ENCODE data around the gene PRPF31.
A peak's percentile ranks its signal among the peaks of the same experiment; 100 is the strongest.

Gene PRPF31

DNA sequence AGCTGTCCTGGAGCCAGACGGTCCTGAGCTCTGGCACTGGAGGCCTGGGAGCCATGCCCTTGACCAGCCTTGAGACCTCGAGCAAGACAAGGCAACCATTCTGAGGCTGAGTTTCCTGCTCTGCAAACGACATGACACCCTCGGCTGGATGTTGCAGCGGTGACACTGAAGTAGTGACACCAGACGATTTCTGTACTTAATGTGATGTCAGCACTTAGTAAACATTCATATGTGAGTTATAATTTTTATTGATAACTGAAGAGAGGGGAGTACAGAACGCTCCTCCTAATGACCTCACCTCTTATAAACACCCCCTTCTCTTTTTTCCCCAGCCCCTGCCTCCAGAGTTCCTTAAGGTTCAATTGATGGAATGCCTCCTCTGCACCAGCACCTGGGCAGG, 7.1 kb upstream of the PRPF31 start:
- no peak for DNase-seq (ENCODE audit: low read depth)

DNA sequence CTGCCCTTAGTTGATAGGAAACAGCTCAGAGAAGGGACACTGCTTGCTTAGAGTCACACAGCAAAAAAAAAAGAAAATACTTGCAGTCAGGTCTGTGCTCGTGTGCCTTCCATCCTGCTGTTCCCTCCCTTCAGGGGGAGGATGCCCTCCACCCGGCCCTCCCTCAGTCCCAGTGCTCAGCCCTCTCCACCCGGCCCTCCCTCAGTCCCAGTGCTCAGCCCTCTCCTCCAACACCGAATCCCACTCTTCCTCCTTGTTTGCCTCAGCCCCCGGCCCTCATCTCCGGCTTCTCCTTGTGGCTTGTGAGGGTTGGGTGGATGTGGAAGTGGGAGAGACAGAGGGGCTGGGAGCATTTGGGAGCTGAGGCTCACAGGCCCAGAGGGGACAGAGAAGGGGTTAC, 5.9 kb upstream of the PRPF31 start:
- DNase-seq (ENCODE audit: low read depth): no peak

DNA sequence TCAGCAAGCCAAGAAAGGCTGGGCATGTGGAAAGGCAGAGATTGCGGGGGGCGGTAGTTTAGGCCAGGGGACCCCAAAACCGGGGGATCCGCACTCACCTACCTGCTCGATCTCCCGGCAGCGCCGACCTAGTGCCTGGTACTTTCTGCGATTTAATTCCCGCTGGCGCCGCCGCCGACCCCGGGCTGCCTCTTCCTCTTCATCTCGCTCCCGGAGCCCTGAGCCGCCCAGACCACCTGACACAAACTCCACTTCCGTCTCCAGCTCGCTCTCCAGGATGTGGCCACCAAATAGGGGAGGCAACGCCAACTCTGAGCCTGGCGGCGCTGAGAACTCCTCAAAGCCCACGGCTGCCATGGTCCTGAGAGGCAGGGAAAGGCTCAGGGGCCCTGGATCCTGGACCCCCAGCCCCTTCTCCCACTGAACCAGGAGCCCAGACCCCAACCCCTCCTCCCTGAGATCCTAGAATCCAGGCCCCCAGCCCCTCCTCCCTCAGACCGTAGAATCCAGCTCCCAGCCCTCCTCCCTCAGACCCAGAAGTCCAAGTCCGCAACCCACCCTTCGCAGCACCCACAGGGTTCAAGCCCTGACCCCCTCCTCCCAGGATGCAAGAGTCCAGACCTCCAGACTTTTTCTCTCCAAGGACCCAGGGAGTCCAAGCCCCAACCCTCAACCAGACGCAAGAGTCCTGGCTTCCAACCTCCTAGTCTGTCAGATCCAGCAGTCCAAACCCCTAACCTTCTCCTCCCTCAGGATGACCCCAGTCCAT, 1.0 kb upstream of the PRPF31 start:
- DNase-seq (ENCODE audit: low read depth): no peak

DNA sequence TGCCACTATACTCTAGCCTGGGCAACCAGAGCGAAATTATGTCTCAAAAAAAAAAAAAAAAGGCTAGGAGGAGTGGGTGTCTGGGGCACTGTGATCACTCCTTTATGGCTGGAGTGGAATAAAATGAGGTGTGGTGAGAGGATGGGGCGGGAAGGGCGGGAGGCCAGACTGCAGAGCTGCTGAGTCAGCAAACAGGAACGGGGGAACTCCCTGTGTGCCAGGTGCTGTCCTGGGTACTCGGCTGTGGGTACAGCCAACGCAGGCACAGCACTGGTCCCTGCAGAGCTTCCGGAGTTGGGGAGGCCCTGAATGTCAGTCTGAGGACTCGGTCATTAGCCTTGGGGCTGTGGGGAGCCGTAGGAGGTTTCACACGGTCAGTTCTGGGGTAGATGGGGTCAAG, 5.7 kb downstream of the PRPF31 start:
- DNase-seq (ENCODE audit: low read depth): no peak

DNA sequence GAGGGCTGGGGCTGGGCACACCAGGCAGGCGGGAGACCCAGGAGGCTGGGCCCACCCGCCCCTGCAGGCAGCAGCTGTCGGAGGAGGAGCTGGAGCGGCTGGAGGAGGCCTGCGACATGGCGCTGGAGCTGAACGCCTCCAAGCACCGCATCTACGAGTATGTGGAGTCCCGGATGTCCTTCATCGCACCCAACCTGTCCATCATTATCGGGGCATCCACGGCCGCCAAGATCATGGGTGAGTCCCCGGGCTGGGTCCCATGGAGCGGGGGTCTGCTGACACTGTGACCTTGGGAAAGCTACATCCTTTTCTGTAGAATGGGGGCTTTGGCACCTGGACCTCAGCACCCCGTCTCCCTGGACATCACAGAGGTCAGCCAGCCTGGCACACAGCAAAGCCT, 8.1 kb downstream of the PRPF31 start:
- DNase-seq (ENCODE audit: low read depth): no peak

DNA sequence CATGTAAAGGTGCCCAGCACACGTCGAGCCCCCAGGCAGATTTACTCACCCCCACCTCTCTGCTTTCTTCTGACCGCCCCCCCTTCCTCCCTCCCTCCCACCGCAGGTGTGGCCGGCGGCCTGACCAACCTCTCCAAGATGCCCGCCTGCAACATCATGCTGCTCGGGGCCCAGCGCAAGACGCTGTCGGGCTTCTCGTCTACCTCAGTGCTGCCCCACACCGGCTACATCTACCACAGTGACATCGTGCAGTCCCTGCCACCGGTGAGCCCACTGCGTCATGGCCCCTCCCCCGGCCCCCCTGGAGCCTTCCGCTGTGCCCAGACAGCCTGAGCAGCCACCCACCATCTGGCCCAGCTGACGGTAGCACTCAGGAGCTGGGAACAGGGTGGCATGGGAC, 8.8 kb downstream of the PRPF31 start:
- DNase-seq (ENCODE audit: low read depth): no peak

DNA sequence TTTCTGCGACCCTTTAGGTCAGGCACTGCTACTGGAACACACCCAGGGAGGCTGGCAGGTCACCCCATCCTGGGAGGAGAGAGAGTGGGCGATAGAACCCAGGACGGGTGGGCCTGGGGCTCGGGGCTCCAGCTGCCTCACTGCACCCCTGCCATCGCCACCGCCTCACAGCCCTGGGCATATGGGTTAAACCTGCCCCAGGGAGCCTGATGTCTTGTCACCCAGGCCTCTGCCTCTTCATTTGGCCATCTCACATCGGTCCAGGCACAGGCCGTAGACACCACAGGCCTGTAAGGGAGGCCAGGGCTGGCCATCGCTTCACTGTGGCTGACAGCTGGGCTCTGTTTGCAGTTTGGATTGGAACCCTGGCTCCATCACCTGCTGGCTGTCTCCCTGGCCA, 10.2 kb downstream of the PRPF31 start:
- DNase-seq (ENCODE audit: low read depth): no peak

DNA sequence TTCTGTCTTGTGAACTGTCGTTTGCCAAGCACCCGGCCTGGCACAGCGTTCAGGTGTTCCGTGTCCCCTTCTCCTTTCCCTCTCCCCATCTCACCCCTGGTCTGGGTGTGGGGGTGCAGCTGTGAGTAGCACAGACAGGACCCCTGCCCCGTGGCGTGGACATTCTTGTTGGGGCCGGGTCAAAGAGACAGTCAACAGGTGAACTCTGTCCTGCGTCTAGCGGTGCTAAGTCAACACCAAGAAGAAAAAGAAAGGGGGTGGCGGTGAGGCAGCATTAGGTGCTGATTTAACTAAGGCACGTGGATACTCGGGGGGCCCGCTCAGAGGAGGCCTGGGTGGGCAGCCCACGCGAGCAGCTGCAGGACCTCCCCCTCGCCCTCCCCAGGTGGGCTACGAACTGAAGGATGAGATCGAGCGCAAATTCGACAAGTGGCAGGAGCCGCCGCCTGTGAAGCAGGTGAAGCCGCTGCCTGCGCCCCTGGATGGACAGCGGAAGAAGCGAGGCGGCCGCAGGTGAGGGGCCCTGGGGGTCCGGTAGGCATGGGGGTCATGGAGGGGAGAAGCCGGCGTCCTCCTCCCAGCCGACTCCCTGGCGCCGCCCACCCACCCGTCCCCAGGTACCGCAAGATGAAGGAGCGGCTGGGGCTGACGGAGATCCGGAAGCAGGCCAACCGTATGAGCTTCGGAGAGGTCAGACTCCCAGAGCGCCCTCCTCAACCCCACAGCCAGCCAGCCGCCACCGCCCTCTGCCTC, 12.3 kb downstream of the PRPF31 start:
- DNase-seq (ENCODE audit: low read depth): no peak

DNA sequence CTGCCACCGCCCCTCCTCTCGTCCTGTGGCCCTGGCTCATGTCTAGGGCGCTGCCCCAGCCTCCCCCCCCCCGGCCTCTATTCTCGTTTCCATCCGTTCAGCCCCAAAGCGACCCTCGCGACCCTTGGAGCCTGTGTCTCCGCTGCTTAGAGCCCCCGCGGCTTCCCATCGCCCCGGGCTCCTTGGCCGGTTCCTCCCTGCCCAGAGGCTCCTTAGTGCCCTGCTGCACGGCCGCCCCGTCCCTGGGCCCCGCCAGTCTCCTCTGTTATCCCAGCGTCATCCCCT, 12.8 kb downstream of the PRPF31 start:
- DNase-seq (ENCODE audit: low read depth): no peak

DNA sequence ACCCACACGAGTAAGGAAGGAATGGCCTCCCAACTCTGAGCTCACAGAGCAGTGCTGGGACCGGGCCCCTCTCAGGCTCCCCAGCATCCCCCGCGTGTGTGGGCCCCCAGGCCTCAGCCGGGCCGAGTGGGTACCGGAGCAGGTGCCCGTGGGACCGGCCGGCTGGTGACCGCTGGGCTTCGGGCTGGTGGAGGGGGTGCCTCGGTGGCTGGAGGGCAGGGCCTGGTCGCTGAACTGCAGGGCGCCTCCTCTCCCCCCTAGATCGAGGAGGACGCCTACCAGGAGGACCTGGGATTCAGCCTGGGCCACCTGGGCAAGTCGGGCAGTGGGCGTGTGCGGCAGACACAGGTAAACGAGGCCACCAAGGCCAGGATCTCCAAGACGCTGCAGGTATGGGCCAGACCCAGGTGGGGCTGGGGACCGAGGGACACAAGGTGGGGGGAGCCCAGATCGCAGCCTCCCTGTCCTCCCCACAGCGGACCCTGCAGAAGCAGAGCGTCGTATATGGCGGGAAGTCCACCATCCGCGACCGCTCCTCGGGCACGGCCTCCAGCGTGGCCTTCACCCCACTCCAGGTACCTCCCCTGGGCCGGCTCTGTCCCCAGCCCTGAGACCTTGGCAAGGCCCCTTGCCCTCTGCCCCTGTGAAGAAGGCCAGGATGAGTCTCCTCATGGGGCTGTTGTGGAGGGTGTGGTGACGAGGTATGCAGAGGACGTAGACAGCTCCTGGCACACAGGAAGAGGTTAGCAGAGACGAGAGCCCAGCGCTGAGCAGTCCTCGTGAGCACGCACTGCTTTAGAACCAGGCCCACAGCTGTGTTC, 13.5 kb downstream of the PRPF31 start:
- DNase-seq (ENCODE audit: low read depth): no peak

DNA sequence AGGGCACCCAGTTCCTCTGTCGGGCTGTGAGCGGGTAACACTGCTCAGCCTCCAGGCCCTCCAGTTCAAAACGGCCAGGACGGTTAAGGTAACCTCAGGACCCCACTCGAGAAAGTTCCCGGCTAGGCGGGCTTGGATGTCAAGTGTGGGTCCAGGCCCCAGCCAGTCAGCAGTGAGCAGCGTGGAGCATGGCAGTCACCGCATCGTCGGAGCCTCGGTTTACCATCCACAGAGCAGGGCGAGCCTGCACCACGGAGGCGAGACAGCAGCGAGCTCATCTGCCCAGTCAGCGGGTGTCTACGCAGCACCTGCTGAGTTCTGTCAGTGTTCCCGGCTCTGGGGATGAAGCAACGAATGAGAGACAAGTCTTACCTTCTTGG, 14.1 kb downstream of the PRPF31 start:
- DNase-seq (ENCODE audit: low read depth): no peak

DNA sequence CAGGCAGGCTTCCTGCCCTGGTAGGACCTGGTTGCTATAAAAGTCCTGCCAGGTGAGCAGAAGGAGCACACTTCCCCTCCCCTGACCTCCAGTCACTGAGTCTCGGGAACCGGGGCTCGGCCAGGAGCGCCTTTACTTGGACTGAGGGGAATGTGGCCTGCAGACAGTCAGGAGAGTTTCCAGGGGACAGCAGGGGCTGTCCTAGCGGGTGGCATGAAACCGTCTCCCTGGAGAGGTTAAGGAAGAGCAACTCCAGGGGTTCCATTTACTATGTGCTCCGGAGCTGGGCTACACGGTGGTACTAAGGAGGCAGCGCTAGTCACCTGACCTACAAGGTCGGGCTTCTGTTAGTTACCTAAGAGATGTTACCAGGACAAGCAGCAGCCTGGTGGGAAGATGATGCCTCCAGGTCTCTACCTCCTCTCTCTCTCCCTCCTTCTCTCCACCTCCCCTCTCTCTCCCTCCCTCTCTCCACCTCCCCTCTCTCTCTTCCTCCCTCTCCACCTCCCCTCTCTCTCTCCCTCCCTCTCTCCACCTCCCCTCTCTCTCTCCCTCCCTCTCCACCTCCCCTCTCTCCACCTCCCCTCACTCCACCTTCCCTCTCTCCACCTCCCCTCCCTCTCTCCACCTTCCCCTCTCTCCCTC, 17.9 kb downstream of the PRPF31 start:
- DNase-seq (ENCODE audit: low read depth): no peak

DNA sequence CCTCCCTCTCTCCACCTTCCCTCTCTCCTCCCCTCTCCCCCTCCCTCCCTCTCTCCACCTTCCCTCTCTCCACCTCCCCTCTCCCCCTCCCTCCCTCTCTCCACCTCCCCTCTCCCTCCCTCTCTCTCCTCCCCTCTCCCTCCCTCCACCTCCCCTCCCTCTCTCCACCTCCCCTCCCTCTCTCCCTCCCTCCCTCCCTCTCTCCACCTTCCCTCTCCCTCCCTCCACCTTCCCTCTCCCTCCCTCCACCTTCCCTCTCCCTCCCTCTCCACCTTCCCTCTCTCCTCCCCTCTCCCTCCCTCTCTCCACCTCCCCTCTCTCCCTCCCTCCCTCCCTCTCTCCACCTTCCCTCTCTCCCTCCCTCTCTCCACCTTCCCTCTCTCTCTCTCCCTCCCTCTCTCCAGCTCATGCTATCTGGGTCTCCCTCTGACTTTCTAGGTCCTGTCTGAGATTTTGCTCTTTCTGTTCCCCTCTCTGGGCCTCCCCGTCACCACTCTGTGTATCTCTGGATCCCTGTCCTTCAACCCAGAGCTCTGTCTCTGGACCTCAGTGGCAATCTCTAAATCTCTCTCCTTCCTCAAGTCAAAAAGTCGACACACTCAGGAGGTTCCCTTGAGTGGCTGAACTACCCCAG, 18.5 kb downstream of the PRPF31 start:
- DNase-seq (ENCODE audit: low read depth): no peak

DNA sequence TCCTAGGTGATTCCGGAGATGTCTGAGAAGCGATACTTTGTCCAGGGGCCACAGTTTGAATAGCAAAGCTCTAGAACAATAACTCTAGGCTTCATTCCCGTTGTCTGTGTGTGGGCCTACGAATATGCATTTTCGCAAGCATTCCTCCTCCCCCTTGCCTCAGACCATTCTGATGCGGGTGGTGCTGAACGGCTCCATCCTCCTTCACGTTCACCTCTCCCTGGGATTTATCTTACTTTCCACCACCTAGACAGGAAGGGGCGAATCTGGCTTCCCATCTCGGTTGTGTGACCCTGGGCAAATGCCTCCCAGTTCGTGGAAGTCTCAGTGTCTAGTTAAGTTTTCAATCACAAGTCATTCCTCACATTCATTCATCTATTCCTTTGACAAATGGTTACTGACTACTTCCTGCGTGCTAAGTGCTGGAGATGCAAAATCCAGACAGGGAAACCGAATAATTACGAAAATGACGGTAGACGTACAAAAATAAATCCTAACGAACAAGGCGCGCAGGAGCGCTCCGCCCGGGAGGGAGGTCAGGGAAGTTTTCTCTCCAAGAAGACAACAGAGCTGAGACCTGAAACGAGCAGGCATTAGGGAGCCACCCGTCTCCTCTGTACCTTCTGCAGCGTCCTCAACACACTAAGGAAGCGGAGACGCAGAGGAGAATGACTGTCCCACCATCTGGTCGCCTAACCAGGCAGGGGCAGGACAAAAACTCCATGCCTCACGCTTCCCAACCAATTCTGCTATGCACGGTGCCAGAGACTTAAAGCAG, 20.7 kb downstream of the PRPF31 start:
- DNase-seq (ENCODE audit: low read depth): no peak

DNA sequence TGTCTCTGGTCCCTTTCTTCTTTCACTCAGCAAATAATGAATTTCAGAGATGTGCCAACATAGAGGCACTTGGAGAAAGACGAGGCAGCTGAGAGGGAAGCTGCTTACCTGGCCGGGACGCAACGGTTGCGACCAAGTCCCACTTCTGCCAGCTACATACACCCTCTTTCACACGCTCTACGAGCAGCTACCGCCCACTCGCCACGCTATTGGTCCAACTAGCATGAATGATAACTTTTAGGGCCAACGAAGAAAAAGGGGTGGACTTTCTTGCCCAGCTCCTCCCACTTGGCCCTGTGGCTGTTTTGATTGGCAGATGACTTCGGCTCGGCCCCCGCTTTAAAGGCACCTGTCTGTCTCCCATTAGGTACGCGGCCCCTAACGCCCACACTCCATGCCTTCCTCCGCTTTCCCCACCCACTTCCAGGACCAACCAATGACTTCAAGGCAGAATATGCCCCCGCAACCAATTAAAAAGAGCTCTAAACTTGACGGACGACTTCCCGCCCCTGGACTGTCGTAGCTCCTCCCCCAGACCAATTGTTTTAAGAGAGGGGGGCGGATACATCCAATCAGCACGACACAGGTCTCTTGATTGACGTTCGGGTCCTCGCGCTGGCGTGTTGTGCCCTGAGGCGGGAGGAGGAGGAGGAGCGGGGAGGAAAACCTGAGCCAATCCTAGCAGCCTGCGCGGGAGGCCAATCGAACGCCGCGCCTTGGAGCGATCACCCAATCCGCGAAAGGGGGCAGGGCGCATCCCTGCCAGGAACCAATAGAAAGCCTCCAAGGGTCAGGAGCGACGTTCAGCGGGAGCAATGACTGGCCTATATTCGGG, 21.5 kb downstream of the PRPF31 start:
- peak; percentile 100 for DNase-seq (ENCODE audit: low read depth)

DNA sequence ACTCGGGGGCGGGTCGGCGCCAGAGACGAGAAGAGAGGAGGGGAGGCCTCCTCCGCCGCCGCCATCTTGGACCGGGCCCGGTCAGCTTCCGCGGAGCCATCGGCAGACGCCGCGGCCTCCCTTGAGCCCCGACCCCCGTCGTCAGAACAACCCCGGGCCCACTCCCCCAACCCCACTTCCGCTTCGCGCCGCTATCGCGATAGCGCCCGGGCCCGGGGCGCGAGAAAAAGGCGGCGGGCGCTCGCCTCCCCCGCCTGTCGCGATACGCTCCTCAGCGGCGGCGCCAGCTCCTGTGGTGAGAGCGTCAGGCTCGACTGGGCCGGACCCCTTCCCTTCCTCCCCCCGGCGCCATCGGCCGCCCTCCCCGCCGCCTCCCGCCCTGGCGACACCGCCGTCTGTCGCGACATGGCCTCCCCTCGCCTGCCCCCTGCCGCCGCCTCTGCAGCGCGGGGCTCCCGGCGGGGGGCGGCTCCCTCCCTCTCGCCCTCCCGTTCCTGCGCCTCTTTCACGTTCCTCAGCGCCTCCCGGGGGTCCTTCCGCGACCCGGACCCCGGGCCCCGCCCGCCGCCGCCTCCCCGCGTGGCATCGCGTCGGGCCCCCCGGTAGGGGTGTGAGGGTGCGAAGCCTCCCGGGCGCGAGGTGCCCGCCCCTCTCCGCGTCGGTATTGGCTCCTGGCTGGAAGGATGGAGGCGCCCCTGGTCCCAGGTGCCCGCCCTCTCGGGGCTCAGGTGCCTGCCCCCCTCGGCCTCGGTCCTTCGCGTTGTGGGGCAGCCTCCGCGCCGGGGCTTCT, 22.3 kb downstream of the PRPF31 start, which contains the start of gene CNOT3:
Gene CNOT3, plus strand, starts transcription at position 64 of the 790 bp plus-strand sequence. CDS start 5,217 bp downstream, outside the sequence.
- DNase-seq (ENCODE audit: low read depth): no peak

DNA sequence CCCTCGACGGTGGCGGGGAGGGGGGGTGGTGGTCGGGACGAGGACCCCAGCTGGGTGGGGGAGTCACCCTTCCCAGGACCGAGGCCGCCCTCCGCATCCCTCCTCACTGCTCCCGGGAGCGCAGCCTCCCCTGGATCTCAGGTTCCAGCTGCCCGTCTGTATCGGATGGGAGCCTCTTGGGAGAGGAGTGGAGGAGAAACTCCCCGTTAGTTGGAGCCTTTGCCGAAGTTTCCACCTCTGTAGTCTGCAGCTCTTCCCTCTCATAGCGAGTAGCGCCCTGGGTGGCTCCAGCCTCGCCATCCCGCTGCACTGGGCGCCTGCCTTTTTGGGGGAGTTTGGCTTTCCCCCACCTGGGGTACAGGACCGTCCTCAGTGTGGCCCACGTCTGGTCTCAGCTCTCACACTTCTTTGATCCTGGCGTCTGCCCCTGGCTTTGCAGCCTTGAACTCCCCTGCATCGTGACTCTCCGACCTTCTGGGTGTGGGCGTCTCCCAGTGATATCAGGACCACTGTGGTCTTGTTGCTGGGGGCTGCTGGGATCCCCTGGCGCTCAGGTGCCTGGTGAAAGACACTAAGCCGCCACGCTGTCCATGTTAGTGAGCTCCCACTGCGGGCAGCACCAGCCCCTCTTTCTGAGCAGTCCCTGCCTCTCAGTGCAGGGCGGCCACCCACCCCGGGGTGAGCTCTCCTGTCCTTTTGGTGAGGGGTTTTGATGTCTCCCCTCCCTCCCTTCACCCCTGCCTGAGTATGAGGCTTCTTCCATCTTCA, 23.1 kb downstream of the PRPF31 start:
- no peak for DNase-seq (ENCODE audit: low read depth)

DNA sequence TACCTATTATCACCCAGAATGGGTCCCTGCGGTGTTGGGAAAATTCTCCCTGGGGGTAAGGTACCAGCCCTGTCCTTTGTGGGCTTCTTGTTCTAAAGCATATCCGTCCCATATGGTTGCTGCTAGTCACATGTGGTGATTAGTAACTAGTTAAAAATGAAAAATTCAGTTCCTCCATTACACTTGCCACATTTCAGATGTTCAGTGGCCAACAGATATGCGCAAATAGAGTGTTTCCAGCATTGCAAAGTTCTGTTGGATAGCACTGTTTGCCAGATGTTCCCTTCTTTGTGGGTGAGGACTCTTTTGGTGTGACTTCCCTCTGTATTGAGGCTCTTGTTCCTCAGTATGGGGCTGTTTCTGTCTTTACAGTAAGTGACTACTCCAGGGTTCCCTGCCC, 25.8 kb downstream of the PRPF31 start:
- DNase-seq (ENCODE audit: low read depth): no peak

Data from non-pigmented ciliary epithelial cell (primary cell).